ENCODE data around the gene CBLIF.
"Not testable (repeated sequence)": the region's sequence is repeated elsewhere in the genome, so short reads cannot be mapped to it uniquely, and the experiment has no call there.

The CBLIF gene

DNA sequence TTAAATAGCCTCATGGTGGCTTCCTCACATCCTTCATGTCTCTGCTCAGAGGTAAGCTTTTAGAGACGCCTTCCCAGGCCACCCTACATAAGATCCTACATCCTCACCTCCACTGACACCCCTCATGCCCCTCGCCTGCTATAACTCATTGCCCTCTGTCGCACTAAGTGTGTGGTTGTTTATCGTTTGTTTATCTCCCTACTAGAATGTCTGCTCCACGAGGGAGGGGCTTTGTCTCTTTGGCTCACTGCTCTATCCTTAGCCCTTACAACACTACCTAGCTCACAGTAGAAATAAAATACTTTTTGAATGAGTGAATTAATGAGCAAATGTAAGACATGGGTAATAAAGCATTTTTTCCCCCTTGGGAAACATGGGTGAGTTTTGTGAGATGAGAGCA lies 1.3 kb upstream of the CBLIF start:
- DNase-seq, result no peak

DNA sequence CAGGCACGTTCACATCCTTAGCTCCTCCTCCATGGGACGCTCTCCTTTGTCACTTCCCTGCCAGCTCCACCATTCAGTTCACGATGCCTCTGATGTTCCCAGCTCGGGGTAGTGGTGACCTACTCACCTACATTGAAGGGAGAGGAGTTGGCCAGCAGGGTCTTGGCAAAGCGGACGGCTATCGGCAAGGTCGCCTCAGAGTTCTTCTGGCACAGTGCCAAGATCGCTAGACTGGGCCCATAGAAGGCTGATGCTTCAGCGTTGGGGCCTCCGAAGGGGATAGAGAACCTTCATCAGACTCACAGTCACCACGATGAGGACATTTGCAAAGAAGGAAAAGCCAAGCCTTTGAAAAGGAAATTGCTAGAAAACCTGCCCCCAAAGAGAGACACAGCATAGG lies 3.0 kb downstream of the CBLIF start:
- no peak for DNase-seq

DNA sequence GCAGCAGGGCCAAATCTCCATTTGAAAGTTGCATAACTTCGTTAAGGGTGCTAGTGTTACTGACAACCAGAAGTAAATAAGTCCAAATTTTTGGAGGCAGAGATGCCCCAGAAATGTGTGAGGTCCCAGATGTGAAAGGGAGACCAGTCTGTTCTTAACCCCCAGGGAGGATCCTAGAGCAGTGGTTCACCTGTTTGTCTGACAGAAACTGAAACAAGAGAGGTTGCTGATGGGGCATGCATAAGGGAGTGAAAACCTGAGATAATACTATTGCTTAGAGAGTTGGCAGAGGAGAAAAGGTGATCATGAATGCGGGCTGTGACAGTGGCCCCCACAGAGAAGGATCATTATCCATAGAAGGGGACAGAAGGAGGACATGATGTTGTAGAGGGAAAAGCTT lies 3.8 kb downstream of the CBLIF start:
- DNase-seq, result no peak

DNA sequence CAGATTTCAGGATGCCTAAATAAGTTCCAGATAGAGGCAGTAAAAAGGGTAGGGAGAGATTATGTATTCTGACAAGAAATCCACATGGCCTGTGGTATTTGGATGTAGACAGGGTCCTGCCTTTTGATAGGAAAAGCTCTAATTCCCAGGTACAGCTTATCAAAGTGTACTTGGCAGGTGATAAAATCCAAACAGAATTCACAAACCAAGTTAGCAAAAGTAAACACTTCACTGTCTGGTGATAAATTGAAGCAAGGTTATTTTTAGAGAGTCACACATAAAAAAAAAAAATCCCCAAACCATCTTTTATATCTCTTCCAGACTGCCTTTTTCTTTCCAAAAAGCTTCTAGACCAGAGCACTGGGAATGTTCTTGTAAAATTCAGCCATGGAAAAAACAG lies 5.7 kb downstream of the CBLIF start:
- DNase-seq, result no peak

DNA sequence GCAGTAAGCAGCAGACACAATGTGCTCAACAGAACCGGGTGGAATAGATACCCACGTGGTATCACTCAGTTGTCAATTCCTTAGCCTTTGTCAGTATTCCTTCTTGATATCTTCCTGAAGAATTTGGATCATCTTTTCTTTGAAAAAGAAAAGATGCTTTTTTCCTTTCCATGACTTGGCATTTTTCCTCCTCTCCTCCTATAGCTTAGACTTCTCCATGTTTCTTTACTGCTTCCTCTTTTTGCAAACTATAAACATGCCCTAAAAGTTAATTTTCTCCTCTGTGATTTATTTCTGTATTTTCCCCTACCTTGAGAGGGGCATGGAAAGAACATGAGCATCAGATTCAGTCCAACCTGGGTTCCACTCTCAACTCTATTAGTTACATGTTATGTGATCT lies 11.7 kb downstream of the CBLIF start:
- DNase-seq, result no peak

DNA sequence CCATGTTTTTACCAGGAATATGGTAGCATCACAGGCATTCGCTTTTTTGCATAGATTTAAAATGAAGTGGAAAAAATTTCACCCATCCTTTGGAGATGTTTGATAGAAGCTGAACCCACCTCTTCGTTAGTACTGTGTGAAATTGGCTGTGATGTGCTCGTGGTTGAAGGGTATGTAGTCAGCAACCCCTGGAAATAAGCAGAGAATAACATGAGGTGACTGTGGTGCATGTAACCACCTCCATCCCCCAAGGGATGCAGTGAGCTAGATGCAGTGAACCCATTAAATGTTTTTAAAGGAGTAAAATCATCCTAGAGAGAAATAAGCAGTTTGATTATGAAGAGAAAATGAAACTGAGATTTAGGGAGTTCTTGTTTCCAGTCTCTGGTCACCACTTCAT lies 15.9 kb downstream of the CBLIF start:
- no peak for DNase-seq

DNA sequence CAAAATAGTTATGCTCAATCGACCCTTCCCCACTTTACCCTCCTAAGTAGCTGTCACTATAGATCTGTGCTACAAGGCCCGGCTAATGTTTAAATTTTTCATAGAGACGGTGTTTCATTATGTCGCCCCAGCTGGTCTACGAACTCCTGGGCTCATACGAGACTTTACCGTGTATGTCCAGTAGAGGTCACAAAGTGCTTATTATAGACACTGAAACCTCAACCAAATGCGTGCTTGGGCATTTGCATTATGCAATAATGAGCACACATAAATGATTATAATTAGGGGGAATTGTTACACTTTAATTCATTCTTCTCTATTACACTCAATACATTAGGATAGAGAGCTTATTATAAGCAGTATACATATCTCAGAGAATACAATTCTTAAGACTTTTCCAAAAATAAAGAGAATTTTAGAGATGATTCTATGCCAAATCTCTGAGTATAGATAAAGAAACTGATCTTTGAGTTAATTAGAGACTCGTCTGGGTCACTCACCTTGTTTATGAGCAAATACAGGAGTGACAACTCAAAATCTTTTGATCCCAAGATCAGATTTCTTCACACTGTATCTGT lies 22.2 kb downstream of the CBLIF start:
- DNase-seq, result peak; percentile 44 to 62

DNA sequence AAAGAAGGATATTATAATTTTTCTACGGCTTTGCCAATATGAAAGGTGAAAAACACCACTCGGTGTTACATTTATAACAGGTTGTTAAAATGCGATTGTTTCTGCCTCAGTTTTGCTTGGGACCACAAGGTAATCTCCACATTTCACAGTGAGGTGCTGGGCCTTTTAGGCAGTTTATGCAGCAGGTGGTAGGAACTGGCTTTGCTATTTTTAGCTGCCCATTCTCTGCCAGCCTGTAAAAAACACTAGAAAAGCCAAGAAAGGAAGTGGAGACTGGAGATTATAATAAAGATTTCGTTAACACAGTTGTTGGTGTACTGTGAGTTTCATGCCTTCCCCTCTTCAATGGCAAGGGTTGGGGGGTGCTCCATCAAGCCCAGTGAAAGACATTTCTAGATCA lies 26.7 kb downstream of the CBLIF start:
- DNase-seq, result no peak

DNA sequence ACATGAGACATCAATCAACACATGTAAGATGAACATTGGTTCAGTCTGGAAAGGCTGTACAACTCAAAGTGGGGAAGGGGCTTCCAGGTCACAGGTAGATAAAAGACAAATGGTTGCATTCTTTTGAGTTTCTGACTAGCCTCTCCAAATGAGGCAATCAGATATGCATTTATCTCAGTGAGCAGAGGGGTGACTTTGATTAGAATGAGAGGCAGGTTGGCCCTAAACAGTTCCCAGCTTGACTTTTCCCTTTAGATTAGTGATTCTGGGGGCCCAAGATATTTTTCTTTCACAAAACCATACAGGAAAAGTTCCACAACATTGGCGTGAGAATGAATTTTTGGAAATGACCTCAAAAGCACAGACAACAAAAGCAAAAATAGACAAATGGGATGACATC lies 28.9 kb downstream of the CBLIF start:
- DNase-seq, result not testable (repeated sequence)

DNA sequence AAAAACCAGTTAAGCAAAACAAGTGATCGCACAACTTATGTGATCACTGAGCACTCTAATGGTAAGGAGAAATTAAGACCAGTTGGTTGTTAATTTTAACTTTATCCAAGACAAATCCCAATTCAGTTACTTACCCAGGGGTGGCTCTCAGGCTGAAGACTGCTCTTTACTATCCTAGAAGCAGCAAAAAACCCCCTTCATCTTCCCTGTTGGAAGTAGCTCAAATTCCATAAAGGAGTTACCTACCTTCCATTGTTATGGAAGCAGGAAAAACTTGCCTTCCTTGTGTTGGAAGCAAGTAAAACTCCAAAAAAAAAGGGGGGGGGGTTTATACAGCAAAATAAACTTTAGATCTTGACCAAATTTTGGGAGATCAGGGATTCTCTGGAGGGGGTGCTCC lies 29.5 kb downstream of the CBLIF start:
- DNase-seq, result no peak

DNA sequence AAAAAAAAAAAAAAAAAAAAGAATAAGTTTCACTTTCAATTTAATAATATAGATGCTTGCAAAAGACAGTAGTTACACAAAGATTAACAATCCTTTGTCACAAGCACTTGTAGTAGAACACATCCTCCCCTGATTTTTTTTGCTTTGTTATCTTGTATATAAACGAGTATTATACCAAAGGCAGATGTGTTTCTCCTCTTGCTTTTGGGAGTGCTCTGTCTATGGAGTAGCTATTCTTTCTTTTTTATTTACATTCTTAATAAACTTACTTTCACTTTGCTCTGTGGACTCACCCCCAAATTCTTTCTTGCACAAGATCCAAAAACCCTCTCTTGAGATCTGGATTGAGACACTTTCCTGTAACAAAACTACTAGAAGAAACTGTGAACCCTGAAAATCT lies 31.3 kb downstream of the CBLIF start:
- DNase-seq, result no peak

DNA sequence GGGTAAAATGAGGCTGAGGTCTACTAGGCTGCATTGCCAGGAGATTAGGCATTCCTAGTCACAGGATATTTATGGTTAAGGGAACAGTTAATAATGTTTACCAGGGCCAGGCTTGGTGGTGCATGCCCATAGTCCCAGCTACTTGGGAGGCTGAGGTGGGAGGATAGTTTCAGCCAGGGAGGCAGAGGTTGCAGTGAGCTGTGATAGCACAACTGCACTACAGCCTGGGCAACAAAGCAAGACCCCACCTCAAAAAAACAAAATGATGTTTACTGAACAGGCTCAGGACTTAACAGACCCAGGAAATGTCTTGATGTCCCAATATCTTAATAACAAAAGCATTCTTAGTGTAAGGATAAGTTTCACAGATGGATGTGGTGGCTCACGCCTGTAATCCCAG lies 31.9 kb downstream of the CBLIF start:
- DNase-seq, result no peak

DNA sequence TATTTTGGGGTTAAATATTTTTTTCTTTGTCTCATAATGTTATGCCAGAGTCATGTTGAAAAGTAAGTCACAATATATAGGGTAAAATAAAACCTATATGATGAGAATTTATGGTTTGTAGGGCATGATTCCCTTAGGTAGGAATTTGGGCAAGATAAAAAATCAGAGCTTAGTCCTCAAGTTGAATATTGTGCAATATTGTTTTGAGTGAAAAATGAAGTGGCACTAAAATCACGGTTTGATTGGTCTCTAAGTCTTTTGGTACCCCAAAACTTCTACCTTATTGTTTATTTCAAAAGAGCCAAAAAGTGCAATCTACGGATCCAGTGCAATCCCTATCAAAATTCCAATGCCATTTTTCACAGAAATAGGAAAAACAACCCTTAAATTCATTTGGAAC lies 33.1 kb downstream of the CBLIF start:
- DNase-seq, result no peak

DNA sequence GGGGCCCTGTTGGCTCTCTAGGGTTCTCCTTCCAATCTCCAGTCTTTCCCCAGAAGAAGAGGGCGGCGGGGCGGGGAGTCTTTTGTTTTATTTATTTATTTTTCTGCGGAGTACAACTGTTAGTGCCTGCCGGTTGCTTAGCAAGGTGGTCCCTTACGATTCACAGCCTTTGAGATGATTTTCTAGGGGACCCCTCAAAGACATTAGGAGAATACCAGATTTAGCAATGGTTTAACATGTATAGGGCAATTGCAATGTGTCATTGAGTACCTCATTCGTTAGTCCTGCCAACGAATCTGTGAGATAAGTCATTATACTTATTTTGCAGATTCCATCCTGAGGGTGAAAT lies 34.4 kb downstream of the CBLIF start:
- DNase-seq, result no peak

DNA sequence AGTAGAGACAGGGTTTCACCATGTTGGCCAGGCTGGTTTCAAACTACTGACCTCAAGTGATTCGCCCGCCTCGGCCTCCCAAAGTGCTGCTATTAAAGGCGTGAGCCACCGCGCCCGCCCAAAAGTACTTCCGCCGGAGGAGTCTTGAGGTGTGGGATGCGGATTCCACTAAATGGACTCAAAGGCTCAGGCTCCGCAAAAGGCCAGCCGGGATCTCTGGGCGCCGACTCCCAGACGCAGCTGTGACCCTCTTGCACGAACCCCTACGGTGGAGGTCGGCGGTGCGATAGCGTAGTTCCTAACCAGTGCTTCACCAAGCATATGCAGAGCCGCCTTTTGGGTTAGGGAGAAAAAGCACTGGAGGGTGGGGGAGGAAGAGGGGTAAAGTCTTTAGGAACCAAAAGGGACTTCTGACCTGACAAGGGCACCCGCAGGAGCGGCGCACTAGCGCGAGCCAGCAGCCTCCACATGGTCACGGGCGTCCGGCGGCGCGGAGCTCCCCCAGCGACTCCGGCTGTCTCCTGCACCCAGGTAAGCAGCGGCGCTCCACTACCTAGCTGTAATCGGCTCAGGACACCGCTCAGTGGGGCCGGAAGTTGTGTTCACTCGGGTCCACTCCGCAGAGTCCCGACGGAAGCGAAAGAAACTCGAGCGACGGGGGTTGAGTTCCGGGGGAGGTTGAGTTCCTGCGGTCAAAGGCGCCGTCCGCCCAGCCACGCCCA lies 34.9 kb downstream of the CBLIF start, which contains the start of gene MRPL16:
Gene MRPL16 (minus strand): TSS at position 590 of the 722 bp plus-strand sequence. CDS start 120 bp downstream, at position 470.
- DNase-seq, result peak; percentile 88 to 94

DNA sequence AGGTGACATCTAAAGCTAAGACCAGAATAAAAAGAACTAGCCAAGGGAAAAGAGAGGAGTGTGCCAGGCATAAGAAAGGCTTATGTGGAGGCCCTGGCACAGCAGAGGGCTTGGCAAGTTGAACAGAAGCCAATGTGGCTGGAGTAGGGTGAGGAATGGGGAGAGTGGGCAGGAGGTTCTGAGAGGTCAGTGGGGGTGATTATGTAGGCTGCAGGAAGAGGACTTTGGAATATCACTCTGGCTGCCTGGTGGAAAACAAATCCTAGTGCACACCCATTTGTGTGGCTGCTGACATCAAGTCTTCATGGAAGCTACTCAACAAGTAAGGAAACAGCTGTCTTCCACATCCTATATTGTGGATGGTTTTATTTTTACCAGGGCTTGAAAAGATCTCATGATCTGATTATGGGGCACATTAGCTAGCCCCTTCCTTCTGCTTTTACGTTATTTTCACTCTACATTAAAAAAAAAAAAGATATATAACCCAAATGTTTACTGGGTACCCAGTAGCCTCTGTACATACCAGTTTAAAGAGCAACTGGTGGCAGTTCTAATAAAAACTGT lies 38.2 kb downstream of the CBLIF start:
- DNase-seq, result no peak

DNA sequence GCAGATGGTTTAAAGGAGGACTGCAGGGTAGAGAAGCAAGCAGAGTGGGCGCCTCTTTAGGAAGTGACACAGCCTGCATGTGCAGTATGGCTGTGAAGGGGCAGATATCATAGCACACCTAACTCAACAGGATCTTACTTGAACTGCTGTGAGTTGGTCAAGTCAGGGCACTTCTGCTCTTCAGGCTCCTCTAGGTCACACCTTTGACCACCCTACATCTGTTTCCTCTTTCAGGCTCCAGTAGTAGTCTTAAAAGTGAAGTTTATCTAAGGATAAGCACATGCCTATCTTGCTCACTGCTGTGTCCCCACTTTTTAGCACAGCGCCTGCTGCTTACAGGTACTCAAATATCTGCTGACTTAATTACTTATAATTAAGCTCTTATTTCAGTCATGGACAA lies 41.2 kb downstream of the CBLIF start:
- DNase-seq, result no peak

DNA sequence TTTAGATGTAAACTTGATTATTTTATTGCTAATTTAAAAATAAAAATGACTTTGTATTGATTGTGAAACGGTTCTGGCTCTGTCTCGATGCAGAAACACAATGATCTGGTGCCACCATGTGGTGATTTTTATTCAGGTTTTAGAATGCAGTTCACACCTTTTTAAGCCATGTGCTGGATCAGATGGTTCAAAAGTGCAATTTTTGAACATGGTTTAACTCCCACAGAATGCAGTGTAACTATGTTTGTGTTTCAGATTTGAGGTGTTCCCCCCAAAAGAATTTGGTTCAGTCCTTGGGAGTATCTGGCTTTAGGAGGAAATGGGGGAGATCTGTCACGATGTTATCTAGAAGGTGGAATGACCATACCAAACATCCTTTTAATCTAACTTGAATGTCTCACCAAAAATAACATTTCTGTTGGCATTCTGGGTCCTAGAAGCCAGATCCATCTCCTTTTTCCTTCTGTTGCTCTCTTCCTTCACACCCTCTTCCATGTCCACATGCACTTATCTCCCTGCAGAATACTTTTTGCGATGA lies 42.6 kb downstream of the CBLIF start:
- DNase-seq, result peak; percentile 22 to 74

DNA sequence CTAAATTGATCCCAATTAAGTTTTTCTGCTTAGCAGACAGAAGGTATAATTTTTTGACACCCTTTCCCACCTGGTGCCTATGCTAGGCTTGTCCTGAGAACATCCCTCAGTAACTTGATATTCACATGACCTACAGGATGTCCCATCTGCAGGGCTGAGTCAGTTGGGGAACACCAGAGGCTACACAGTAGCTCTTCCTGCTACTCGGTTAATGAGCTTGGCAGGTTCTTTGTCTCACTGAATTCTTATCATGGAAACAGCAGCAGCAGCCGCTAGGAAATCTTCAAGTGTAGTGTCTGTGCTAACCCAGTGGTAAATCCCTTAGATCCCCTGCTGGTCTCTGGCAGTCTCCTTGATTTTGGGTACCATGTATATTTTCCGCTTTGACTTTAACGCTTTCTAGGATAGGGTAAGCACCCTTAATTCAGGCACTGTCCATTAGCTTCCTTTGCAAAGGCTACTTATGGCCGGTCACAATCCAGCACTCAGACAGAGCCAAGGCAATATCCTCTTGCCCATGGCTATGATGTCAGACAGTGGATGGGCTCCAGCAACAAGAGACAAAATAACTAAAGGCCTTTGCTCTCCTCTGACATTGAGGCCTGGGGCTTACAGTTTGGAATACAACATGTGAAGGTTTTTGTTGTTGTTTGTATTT lies 43.2 kb downstream of the CBLIF start:
- no peak for DNase-seq

DNA sequence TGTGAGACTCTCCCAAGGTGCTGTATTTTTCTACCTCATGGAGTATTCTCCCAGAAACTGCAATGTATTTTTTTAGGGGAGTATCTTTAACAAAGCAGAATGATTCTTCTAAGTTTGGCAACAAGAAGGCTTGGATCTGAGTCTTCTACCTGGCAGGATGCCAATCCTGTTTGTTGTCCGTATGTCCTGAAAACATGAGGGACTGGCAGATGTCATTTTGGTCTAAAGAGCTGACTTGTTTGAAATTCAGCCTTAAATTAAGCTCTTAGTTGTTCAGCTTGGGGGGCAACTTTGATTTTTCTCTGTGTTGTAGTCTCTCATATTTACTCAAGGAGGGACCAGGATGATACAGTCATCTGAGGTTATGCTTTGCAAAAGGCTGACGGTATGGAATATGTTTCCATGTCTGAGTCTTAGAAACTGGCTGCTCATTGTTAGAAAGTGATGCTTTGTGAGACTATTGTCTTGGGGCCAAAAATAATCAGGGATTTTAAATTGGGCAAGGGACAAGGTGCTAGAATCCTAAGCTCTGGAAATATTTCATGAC lies 44.1 kb downstream of the CBLIF start:
- DNase-seq, result no peak

DNA sequence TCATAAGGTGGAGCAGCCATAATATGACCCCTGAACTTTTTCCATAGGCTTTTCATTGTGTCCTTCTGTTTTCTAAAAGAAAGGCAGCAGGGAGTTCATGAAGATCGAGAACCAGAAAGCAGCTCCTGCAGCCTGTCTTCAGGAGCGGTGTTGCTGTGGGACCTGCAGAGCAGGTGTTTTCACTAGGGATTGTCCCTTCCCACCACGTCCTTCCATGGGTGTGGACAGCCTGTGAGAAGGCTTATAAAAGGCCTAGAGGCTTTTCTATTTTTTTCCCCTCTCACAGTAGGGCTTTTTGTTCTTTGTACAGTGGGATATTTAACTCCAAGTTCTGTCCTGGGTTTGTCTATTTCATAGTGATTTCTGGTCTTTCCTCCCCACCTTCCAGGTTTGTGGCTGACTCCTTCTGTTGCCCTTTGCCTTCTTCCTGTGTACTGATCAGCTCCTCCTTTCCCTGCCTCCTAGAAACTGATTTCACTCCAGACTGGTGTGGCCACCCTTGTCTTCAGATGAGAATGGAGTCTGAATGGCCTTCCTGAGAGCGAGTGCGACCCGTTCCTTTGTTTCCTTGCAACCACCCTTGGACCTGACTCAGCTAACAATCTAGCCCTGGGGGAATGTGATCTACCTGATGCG lies 44.8 kb downstream of the CBLIF start:
- DNase-seq, result no peak

DNA sequence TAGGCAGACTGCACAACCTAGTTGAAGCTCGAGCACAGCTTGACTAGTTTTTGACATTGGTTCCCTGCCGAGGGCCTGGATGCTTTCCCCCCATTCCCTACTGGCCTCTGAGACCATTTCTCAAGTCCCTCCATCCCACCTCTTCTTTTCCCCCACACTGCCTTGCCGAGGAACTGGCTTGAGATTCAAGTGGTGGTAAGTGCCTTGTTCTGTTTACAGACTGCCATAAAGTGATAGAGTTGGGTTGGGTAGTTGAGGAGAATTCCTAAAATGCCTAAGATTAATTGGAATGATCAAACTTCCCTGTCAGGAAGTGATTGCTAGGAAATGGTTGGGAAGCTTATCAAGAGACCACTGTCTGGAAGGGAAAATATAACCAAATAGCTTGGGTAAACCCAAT lies 50.9 kb downstream of the CBLIF start:
- no peak for DNase-seq

DNA sequence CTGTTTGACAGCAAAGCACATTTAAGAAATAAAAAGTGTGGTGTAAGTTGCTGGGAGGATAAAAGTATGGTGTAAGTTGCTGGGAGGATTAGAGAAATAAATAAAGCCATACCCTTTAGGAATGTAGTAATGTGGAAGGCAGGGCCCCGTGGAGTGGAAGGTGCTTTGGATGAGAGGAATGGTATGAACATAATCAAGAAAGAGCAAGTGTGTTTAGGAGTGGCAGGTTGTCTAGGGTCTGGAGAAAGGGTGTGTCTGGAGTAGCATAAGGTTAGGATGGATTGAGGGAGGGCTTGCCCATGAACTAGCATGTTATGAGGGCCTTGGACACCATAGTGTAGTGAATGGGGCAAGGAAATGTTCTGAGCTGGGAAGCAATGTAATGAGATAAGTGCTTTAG lies 52.8 kb downstream of the CBLIF start:
- no peak for DNase-seq
